ENCODE data around the gene URAD. TPM values are rescaled to one million over a fixed set of nuclear protein-coding genes. Genes with fewer than 3 reads are reported as not detected.

URAD gene
- total RNA-seq, 2 experiments from 2014 or later: not detected

GRCh38 chr13:27971776-27972477 is 16.6 kb downstream of the URAD start:
- H3K36me3 Mint-ChIP-seq (ENCODE audit: low read depth): no peaks in the 10 kb centered on the region
- peaks cover 27% of the 10 kb centered on the region for H3K4me1 Mint-ChIP-seq (ENCODE audit: low read depth)
- ChIA-PET POLR2A (no interaction called here), CTCF (no interaction called here)
- no peak overlapping the region for H3K27ac Mint-ChIP-seq
- peaks cover 0 to 17% of the 10 kb centered on the region in 2 experiments for H3K9me3 ChIP-seq (ENCODE audit: control insufficient read depth in 1 of 2, insufficient read depth in 1 of 2, low read length in 2 of 2)
- no peak overlapping the region for H3K4me3 ChIP-seq (ENCODE audit: low read length)
- peaks cover 87% of the 10 kb centered on the region for H3K27me3 Mint-ChIP-seq
- peaks cover 20% of the 10 kb centered on the region for H3K4me1 ChIP-seq (ENCODE audit: insufficient read depth, low read length)
- DNase-seq (no peak), ATAC-seq (ENCODE audit: poor library complexity) (no peak)
- no peak for TF ChIP-seq CTCF (IDR thresholded peaks at IDR 0.05)
- no peak overlapping the region for H3K4me3 Mint-ChIP-seq
- no peak overlapping the region for H3K27ac ChIP-seq (ENCODE audit: low read depth in 1 of 2, low read length in 2 of 2)
- peaks cover 68 to 96% of the 10 kb centered on the region in 2 experiments for H3K27me3 ChIP-seq (ENCODE audit: control insufficient read depth in 1 of 2, insufficient read depth in 2 of 2, low read length in 2 of 2)
- H3K36me3 ChIP-seq (ENCODE audit: insufficient read depth, low read length): no peaks in the 10 kb centered on the region
- no peaks in the 10 kb centered on the region for H3K9me3 Mint-ChIP-seq
- intact Hi-C loops (cut with DNase I, micrococcal nuclease): no loop called here

- Mint-ChIP-seq H3K9me3 (no peaks in the 10 kb centered on the region), H3K27ac (no peak overlapping the region), H3K4me1 (ENCODE audit: low read depth) (peaks cover 27% of the 10 kb centered on the region), H3K4me3 (no peak overlapping the region), H3K36me3 (ENCODE audit: low read depth) (no peaks in the 10 kb centered on the region), H3K27me3 (peaks cover 85% of the 10 kb centered on the region)
- Histone ChIP-seq H3K27me3 (ENCODE audit: control insufficient read depth in 1 of 2, insufficient read depth in 2 of 2, low read length in 2 of 2) (peaks cover 70 to 96% of the 10 kb centered on the region in 2 experiments), H3K36me3 (ENCODE audit: insufficient read depth, low read length) (no peaks in the 10 kb centered on the region), H3K4me3 (ENCODE audit: low read length) (no peak overlapping the region), H3K9me3 (ENCODE audit: control insufficient read depth in 1 of 2, insufficient read depth in 1 of 2, low read length in 2 of 2) (peaks cover 0 to 21% of the 10 kb centered on the region in 2 experiments), H3K4me1 (ENCODE audit: insufficient read depth, low read length) (peaks cover 23% of the 10 kb centered on the region), H3K27ac (ENCODE audit: low read depth in 1 of 2, low read length in 2 of 2) (no peak overlapping the region)
- no peak for ATAC-seq (ENCODE audit: poor library complexity)
- ChIA-PET CTCF (no interaction called here), POLR2A (no interaction called here)
- intact Hi-C loops (cut with DNase I, micrococcal nuclease): no loop called here
- no peak for TF ChIP-seq CTCF (IDR thresholded peaks at IDR 0.05)
- DNase-seq: no peak
These were observed 17.3 kb downstream of the URAD start for GRCh38 chr13:27971236-27971645.

- Mint-ChIP-seq H3K4me1 (ENCODE audit: low read depth) (peaks cover 23% of the 10 kb centered on the region), H3K36me3 (ENCODE audit: low read depth) (no peaks in the 10 kb centered on the region), H3K27ac (no peak overlapping the region), H3K27me3 (peaks cover 85% of the 10 kb centered on the region), H3K4me3 (no peak overlapping the region), H3K9me3 (no peaks in the 10 kb centered on the region)
- POLR2A ChIA-PET: no interaction called here
- Histone ChIP-seq H3K4me3 (ENCODE audit: low read length) (no peak overlapping the region), H3K27me3 (ENCODE audit: control insufficient read depth in 1 of 2, insufficient read depth in 2 of 2, low read length in 2 of 2) (peaks cover 69 to 96% of the 10 kb centered on the region in 2 experiments), H3K4me1 (ENCODE audit: insufficient read depth, low read length) (peaks cover 19% of the 10 kb centered on the region), H3K9me3 (ENCODE audit: control insufficient read depth in 1 of 2, insufficient read depth in 1 of 2, low read length in 2 of 2) (peaks cover 0 to 18% of the 10 kb centered on the region in 2 experiments), H3K27ac (ENCODE audit: low read depth in 1 of 2, low read length in 2 of 2) (no peak overlapping the region), H3K36me3 (ENCODE audit: insufficient read depth, low read length) (no peaks in the 10 kb centered on the region)
- no peak for ATAC-seq (ENCODE audit: poor library complexity)
- no peak for TF ChIP-seq CTCF (IDR thresholded peaks at IDR 0.05)
- intact Hi-C loops (cut with DNase I, micrococcal nuclease): no loop called here
- CTCF ChIA-PET: no interaction called here
- no peak for DNase-seq
These were observed 17.9 kb downstream of the URAD start for GRCh38 chr13:27970382-27971235.
